Caco-2 (cell line): ENCODE data around the gene TM2D1. TPM values are rescaled to one million over a fixed set of nuclear protein-coding genes. Genes with fewer than 3 reads are reported as not detected.

ENCODE experiments used
- BruUV-seq: library from RNA; stranded (reverse); fragments of 400-500 nt; replicated peaks from 2 replicates; lab custom pipeline; 2021; lab: Mats Ljungman, UMichigan
- CTCF ChIA-PET: fragments of 300-600 bp; sonication (Branson Sonifier 250); formaldehyde crosslinking; loops from one replicate; lab custom pipeline; 2022; ENCODE audit warnings: antibody characterized with exemption; lab: Charles Lee
- POLR2A ChIA-PET: fragments of 300-600 bp; sonication (Branson Sonifier 250); formaldehyde crosslinking; loops from one replicate; lab custom pipeline; 2022; ENCODE audit warnings: antibody characterized with exemption; lab: Charles Lee
- DNase-seq, 2 experiments: peaks; one replicate each; pipeline versions ENCODE4 v3.0.0 to v3.0.0-alpha.2; 2020 to 2022
- H3K27me3 ChIP-seq: replicated peaks from 2 replicates; pipeline ENCODE4 v1.6.0; 2011; ENCODE audit warnings: low read length; ENCODE audit not compliant: control insufficient read depth, insufficient read depth
- H3K36me3 ChIP-seq: 2 replicates; pipeline ENCODE4 v1.5.1; 2011; ENCODE audit warnings: low read length; ENCODE audit not compliant: control insufficient read depth, insufficient read depth
- H3K4me1 ChIP-seq: fragments of 250-450 bp; sonication (Bioruptor Pico); 2 replicates; pipeline ENCODE4 v1.5.1; 2020; ENCODE audit warnings: mild to moderate bottlenecking
- H3K4me3 ChIP-seq: 2 replicates; pipeline ENCODE4 v1.5.1; 2011; ENCODE audit warnings: low read depth, mild to moderate bottlenecking, control low read depth, low read length
- H3K9me3 ChIP-seq: fragments of 250-450 bp; sonication (Bioruptor Pico); 2 replicates; pipeline ENCODE4 v1.5.1; 2020; ENCODE audit warnings: mild to moderate bottlenecking, moderate library complexity
- H3K27ac Mint-ChIP-seq: one replicate; pipeline ENCODE4 v1.8.0; 2022; ENCODE audit warnings: mixed read lengths; ENCODE audit not compliant: unreplicated experiment
- H3K27me3 Mint-ChIP-seq: one replicate; pipeline ENCODE4 v1.8.0; 2022; ENCODE audit warnings: mixed read lengths; ENCODE audit not compliant: insufficient read depth, unreplicated experiment
- H3K36me3 Mint-ChIP-seq: one replicate; pipeline ENCODE4 v1.8.0; 2022; ENCODE audit warnings: mild to moderate bottlenecking, mixed read lengths; ENCODE audit not compliant: insufficient read depth, unreplicated experiment
- H3K4me1 Mint-ChIP-seq: one replicate; pipeline ENCODE4 v1.8.0; 2022; ENCODE audit warnings: low read depth, mixed read lengths; ENCODE audit not compliant: unreplicated experiment
- H3K4me3 Mint-ChIP-seq: one replicate; pipeline ENCODE4 v1.8.0; 2022; ENCODE audit warnings: mild to moderate bottlenecking, moderate library complexity, mixed read lengths; ENCODE audit not compliant: unreplicated experiment
- H3K9me3 Mint-ChIP-seq: one replicate; pipeline ENCODE4 v1.8.0; 2022; ENCODE audit warnings: mixed read lengths; ENCODE audit not compliant: unreplicated experiment
- CTCF ChIP-seq, 2 experiments: fragments of 200-600 bp in 1 of 2; IDR thresholded peaks; 1 replicate in 1 of 2; 2 replicates in 1 of 2; pipeline versions ENCODE4 v1.5.1 to v1.8.0; 2011 to 2022; ENCODE audit warnings: antibody characterized with exemption in 1 of 2, control low read depth in 1 of 2, inconsistent platforms in 1 of 2, low read depth in 1 of 2, low read length in 1 of 2, mild to moderate bottlenecking in 1 of 2, moderate library complexity in 1 of 2; ENCODE audit not compliant: insufficient read depth in 1 of 2, severe bottlenecking in 1 of 2, unreplicated experiment in 1 of 2
- intact Hi-C: fragments of 100-400 bp; cut with micrococcal nuclease; formaldehyde crosslinking; loops from one replicate; pipeline ENCODE4 v1.10.0; 2022; ENCODE audit not compliant: unreplicated experiment
- total RNA-seq: library from RNA; stranded (reverse); gene quantifications from 2 replicates; pipeline ENCODE4 v1.2.3, GENCODE V29; 2022

The TM2D1 gene
- total RNA-seq, 1 experiment from 2014 or later: 16.3 TPM

DNA sequence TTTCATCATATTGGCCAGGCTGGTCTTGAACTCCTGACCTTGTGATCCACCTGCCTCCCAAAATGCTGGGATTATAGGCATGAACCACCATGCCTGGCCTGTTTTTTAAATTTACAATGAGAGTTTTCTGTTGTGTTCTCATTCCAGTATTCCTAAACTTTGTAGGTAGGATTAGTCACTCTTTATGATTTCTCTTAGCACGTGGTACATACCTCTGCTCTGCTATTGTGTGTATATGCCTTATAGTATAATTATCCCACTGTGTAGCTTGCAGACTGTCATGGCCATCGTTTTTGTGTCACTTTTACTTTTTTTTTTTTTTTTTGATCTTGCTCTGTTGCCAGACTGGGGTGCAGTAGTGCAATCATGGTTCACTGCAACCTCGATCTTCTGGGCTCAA is 31.8 kb upstream of the TM2D1 start:
- ChIA-PET CTCF (no interaction called here), POLR2A (no interaction called here)
- Histone ChIP-seq H3K9me3 (no peaks in the 10 kb centered on the region), H3K4me3 (no peak overlapping the region), H3K4me1 (peaks cover 8% of the 10 kb centered on the region; the same call in 1 of the 2 replicates), H3K36me3 (no peaks in the 10 kb centered on the region), H3K27me3 (no peaks in the 10 kb centered on the region)
- no peak for TF ChIP-seq CTCF (IDR thresholded peaks at IDR 0.05; ENCODE audit: insufficient read depth in 1 of 2, low read depth in 1 of 2, low read length in 1 of 2, severe bottlenecking in 1 of 2, unreplicated experiment in 1 of 2)
- H3K4me1 Mint-ChIP-seq: no peaks in the 10 kb centered on the region
- no peaks in the 10 kb centered on the region for H3K27me3 Mint-ChIP-seq
- intact Hi-C loops: no loop called here
- H3K9me3 Mint-ChIP-seq: no peaks in the 10 kb centered on the region
- DNase-seq: no peak
- H3K27ac Mint-ChIP-seq: no peak overlapping the region
- no TSS peak for BruUV-seq
- H3K4me3 Mint-ChIP-seq: no peak overlapping the region
- peaks cover 18% of the 10 kb centered on the region for H3K36me3 Mint-ChIP-seq

GRCh38 chr1:61754545-61754944 is 29.6 kb upstream of the TM2D1 start:
- DNase-seq: peak in 1 of 2 experiments; percentile 33

DNA sequence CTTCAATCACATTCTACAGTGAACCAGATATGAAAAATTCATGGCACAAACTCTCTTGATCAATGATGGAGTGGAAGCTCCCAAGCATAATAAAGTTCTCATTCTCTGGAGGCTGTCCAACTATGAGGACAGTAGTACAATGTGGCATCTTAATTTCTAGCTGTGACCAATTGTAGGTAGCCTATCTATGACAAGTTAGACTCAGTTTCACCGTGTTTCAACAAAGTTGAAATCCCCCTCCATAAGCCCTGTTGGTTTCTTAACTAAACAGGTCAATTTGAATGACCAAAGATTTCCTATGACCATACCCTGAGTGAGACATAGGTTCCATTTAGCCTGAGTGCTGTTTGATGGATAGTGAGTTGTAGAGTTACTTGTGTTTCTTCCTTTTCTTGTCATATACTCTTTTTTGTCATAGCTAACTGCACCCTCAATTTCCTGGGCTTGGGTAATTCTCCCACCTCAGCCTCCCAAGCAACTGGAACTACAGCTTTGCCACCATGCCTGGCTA is 29.1 kb upstream of the TM2D1 start:
- H3K27me3 Mint-ChIP-seq: no peaks in the 10 kb centered on the region
- no peaks in the 10 kb centered on the region for H3K9me3 Mint-ChIP-seq
- H3K4me1 Mint-ChIP-seq: no peaks in the 10 kb centered on the region
- no peaks in the 10 kb centered on the region for H3K27me3 ChIP-seq
- no TSS peak for BruUV-seq
- peaks cover 8% of the 10 kb centered on the region; the same call in 1 of the 2 replicates for H3K4me1 ChIP-seq
- H3K9me3 ChIP-seq: no peaks in the 10 kb centered on the region
- TF ChIP-seq CTCF (IDR thresholded peaks at IDR 0.05; ENCODE audit: insufficient read depth in 1 of 2, low read depth in 1 of 2, low read length in 1 of 2, severe bottlenecking in 1 of 2, unreplicated experiment in 1 of 2): no peak
- ChIA-PET POLR2A (interaction anchor here (1.0 kb wide), 1 partner anchor 10 kb away, joined by 9 read pairs; no protein-coding TSS in a partner anchor), CTCF (no interaction called here)
- no peak for DNase-seq
- H3K4me3 Mint-ChIP-seq: no peak overlapping the region
- intact Hi-C loops: no loop called here
- no peak overlapping the region for H3K4me3 ChIP-seq
- peaks cover 11% of the 10 kb centered on the region for H3K36me3 Mint-ChIP-seq
- no peaks in the 10 kb centered on the region for H3K36me3 ChIP-seq
- no peak overlapping the region for H3K27ac Mint-ChIP-seq

More at GRCh38 chr1:61754545-61754944, 29.6 kb upstream of the TM2D1 start:
- Mint-ChIP-seq H3K36me3 (peaks cover 11% of the 10 kb centered on the region), H3K27ac (no peak overlapping the region), H3K4me3 (no peak overlapping the region), H3K4me1 (no peaks in the 10 kb centered on the region), H3K9me3 (no peaks in the 10 kb centered on the region), H3K27me3 (no peaks in the 10 kb centered on the region)
- TF ChIP-seq CTCF (IDR thresholded peaks at IDR 0.05; ENCODE audit: insufficient read depth in 1 of 2, low read depth in 1 of 2, low read length in 1 of 2, severe bottlenecking in 1 of 2, unreplicated experiment in 1 of 2): no peak
- POLR2A ChIA-PET: interaction anchor here (1.0 kb wide), 1 partner anchor 11 kb away, joined by 9 read pairs; no protein-coding TSS in a partner anchor
- no TSS peak for BruUV-seq
- Histone ChIP-seq H3K4me3 (no peak overlapping the region), H3K36me3 (no peaks in the 10 kb centered on the region), H3K9me3 (no peaks in the 10 kb centered on the region), H3K4me1 (peaks cover 8% of the 10 kb centered on the region; the same call in 1 of the 2 replicates), H3K27me3 (no peaks in the 10 kb centered on the region)
- intact Hi-C loops: no loop called here
- CTCF ChIA-PET: no interaction called here
